Esophagus squamous epithelium (tissue), 5 donors: Measurements from ENCODE around the gene ADIPOQ. TPM values are rescaled to one million over a fixed set of nuclear protein-coding genes. Genes with fewer than 3 reads are reported as not detected.
"Not testable (repeated sequence)": the region's sequence is repeated elsewhere in the genome, so short reads cannot be mapped to it uniquely, and the experiment has no call there.

Source experiments
- DNase-seq: peaks from one replicate; lab custom pipeline; 2025; lab: John Stamatoyannopoulos, UW
- H3K27ac ChIP-seq, 4 donors: fragments of 200-600 bp; sonication (generic); one replicate each; pipeline ENCODE4 v1.5.1; 2016 to 2019; ENCODE audit warnings: mild to moderate bottlenecking in 1 of 4
- H3K27me3 ChIP-seq, 4 donors: fragments of 200-600 bp; sonication (generic); 1 replicate in 3 of 4; 2 replicates in 1 of 4; pipeline versions ENCODE4 v1.5.1 to v1.6.0; 2017 to 2021; ENCODE audit warnings: antibody characterized with exemption in 1 of 4
- H3K36me3 ChIP-seq, 3 donors: fragments of 200-600 bp; sonication (generic); one replicate each; pipeline ENCODE4 v1.5.1; 2016 to 2019
- H3K4me1 ChIP-seq, 3 donors: fragments of 200-600 bp; sonication (generic); one replicate each; pipeline ENCODE4 v1.5.1; 2017 to 2019
- H3K4me3 ChIP-seq, 4 donors: fragments of 200-600 bp; sonication (generic); 1 replicate in 3 of 4; 2 replicates in 1 of 4; pipeline ENCODE4 v1.5.1; 2016 to 2019; ENCODE audit warnings: mild to moderate bottlenecking in 2 of 4, moderate library complexity in 1 of 4
- H3K9me3 ChIP-seq, 3 donors: fragments of 200-600 bp; sonication (generic); one replicate each; pipeline ENCODE4 v1.5.1; 2016 to 2019
- CTCF ChIP-seq, 6 experiments: fragments of 450-650 bp in 4 of 6; fragments of 200-600 bp in 2 of 6; sonication (generic) in 2 of 6; IDR thresholded peaks; one replicate each; pipeline ENCODE4 v1.5.1; 2016 to 2019; ENCODE audit warnings: antibody characterized with exemption in 6 of 6, mild to moderate bottlenecking in 4 of 6, moderate library complexity in 4 of 6
- POLR2A ChIP-seq, 4 donors: fragments of 450-650 bp; IDR thresholded peaks; one replicate each; pipeline ENCODE4 v1.6.1; 2017; ENCODE audit warnings: antibody characterized with exemption in 4 of 4, mild to moderate bottlenecking in 4 of 4, moderate library complexity in 3 of 4
- WGBS, 2 donors: methylation state at CpG; one replicate each; pipeline ENCODE4 v1.1.5; 2018; 5-methylcytosine and 5-hydroxymethylcytosine counted together
- intact Hi-C: fragments of 100-400 bp; cut with DNase I; formaldehyde crosslinking; loops from one replicate; pipeline ENCODE4 v1.15.0; 2022
- total RNA-seq, 4 donors: library from RNA; depleted of rRNA; stranded (reverse); fragments of >200 nt; gene quantifications; one replicate each; pipeline ENCODE4 v1.1.0, GENCODE V29; 2016
- donor health status: DM: yes; HTN: yes; CAD: no.

Gene ADIPOQ
- total RNA-seq, 4 donors from 2014 or later: not detected

GRCh38 chr3:186879781-186880180 is 37.3 kb downstream of the ADIPOQ start:
- Histone ChIP-seq H3K27ac (no peak overlapping the region), H3K4me3 (no peak overlapping the region), H3K27me3 (peaks cover 0 to 15% (median 0%) of the 10 kb centered on the region in 4 donors), H3K9me3 (no peaks in the 10 kb centered on the region), H3K36me3 (no peaks in the 10 kb centered on the region), H3K4me1 (no peaks in the 10 kb centered on the region)
- no peak for TF ChIP-seq POLR2A (IDR thresholded peaks at IDR 0.05)
- TF ChIP-seq CTCF (IDR thresholded peaks at IDR 0.05): no peak
- intact Hi-C loops: no loop called here
- DNase-seq: no peak
- WGBS, 2 donors: 89 to 96% methylated on average over 1 of the region's 1 CpG

GRCh38 chr3:186880406-186880805 is 37.9 kb downstream of the ADIPOQ start:
- Histone ChIP-seq H3K9me3 (no peaks in the 10 kb centered on the region), H3K27me3 (peaks cover 0 to 21% (median 0%) of the 10 kb centered on the region in 4 donors), H3K27ac (no peak overlapping the region), H3K36me3 (no peaks in the 10 kb centered on the region), H3K4me1 (no peaks in the 10 kb centered on the region), H3K4me3 (no peak overlapping the region)
- intact Hi-C loops: no loop called here
- TF ChIP-seq POLR2A (IDR thresholded peaks at IDR 0.05) (no peak), CTCF (IDR thresholded peaks at IDR 0.05) (no peak)
- WGBS, 2 donors: 69 to 72% methylated on average over 4 of the region's 4 CpGs
- DNase-seq: no peak

- intact Hi-C loops: no loop called here
- H3K9me3 ChIP-seq: no peaks in the 10 kb centered on the region
- no peaks in the 10 kb centered on the region for H3K4me1 ChIP-seq
- DNase-seq: no peak
- no peak for TF ChIP-seq CTCF (IDR thresholded peaks at IDR 0.05)
- TF ChIP-seq POLR2A (IDR thresholded peaks at IDR 0.05): no peak
- peaks cover 0 to 38% (median 0%) of the 10 kb centered on the region in 4 donors for H3K27me3 ChIP-seq
- no peak overlapping the region for H3K27ac ChIP-seq
- H3K4me3 ChIP-seq: no peak overlapping the region
- H3K36me3 ChIP-seq: no peaks in the 10 kb centered on the region
- WGBS, 2 donors: 62 to 75% methylated on average over 4 of the region's 4 CpGs
Measured at GRCh38 chr3:186882150-186882524, 39.6 kb downstream of the ADIPOQ start.

GRCh38 chr3:186882881-186883685 is 40.6 kb downstream of the ADIPOQ start:
- TF ChIP-seq POLR2A (IDR thresholded peaks at IDR 0.05): no peak
- no peak for TF ChIP-seq CTCF (IDR thresholded peaks at IDR 0.05)
- 73 to 84% methylated on average over 6 of the region's 6 CpGs for WGBS, 2 donors
- Histone ChIP-seq H3K4me3 (no peak overlapping the region), H3K27ac (no peak overlapping the region), H3K36me3 (no peaks in the 10 kb centered on the region), H3K27me3 (peaks cover 0 to 40% (median 0%) of the 10 kb centered on the region in 4 donors), H3K4me1 (no peaks in the 10 kb centered on the region), H3K9me3 (no peaks in the 10 kb centered on the region)
- intact Hi-C loops: no loop called here
- DNase-seq: no peak

GRCh38 chr3:186883686-186884058 is 41.2 kb downstream of the ADIPOQ start:
- H3K4me3 ChIP-seq: no peak overlapping the region
- peaks cover 0 to 44% (median 0%) of the 10 kb centered on the region in 4 donors for H3K27me3 ChIP-seq
- no peak for DNase-seq
- no peaks in the 10 kb centered on the region for H3K4me1 ChIP-seq
- WGBS, 2 donors: 86 to 96% methylated on average over 1 of the region's 1 CpG
- H3K9me3 ChIP-seq: no peaks in the 10 kb centered on the region
- H3K27ac ChIP-seq: no peak overlapping the region
- intact Hi-C loops: no loop called here
- no peak for TF ChIP-seq POLR2A (IDR thresholded peaks at IDR 0.05)
- no peak for TF ChIP-seq CTCF (IDR thresholded peaks at IDR 0.05)
- H3K36me3 ChIP-seq: no peaks in the 10 kb centered on the region

- H3K4me3 ChIP-seq, H3K36me3 ChIP-seq, DNase-seq, intact Hi-C loops, H3K27ac ChIP-seq, H3K9me3 ChIP-seq, H3K4me1 ChIP-seq: not testable (repeated sequence)
- peaks cover 0 to 54% (median 0%) of the 10 kb centered on the region in 4 donors for H3K27me3 ChIP-seq
- 87% methylated on average over 3 of the region's 29 CpGs; no CpG with 5 or more reads in 1 of the 2 donors for WGBS, 2 donors
Measured at GRCh38 chr3:186884868-186885267, 42.4 kb downstream of the ADIPOQ start.
